H9 (cell line): Measurements from ENCODE around the gene SMAD3. TPM values are rescaled to one million over a fixed set of nuclear protein-coding genes. Genes with fewer than 3 reads are reported as not detected.
"Not testable (repeated sequence)": the region's sequence is repeated elsewhere in the genome, so short reads cannot be mapped to it uniquely, and the experiment has no call there.

Experiments
- DNase-seq: peaks from one replicate; pipeline ENCODE4 v3.0.0-alpha.2; 2017
- H2AFZ ChIP-seq: one replicate; pipeline ENCODE4 v1.6.1; 2013; ENCODE audit warnings: mild to moderate bottlenecking, low read length, control low read depth, moderate library complexity
- H2AK5ac ChIP-seq: 2 replicates; pipeline ENCODE4 v1.6.1; 2013; ENCODE audit warnings: low read length, control low read depth, mixed read lengths; ENCODE audit not compliant: insufficient read length
- H2BK120ac ChIP-seq: one replicate; pipeline ENCODE4 v1.6.1; 2013; ENCODE audit warnings: low read depth, mild to moderate bottlenecking, low read length, control low read depth, inconsistent platforms; ENCODE audit not compliant: poor library complexity, severe bottlenecking
- H2BK12ac ChIP-seq: 2 replicates; pipeline ENCODE4 v1.6.1; 2013; ENCODE audit warnings: low read length, control low read depth, mixed read lengths, low read depth; ENCODE audit not compliant: insufficient read length
- H2BK15ac ChIP-seq: 2 replicates; pipeline ENCODE4 v1.6.1; 2013; ENCODE audit warnings: low read depth, low read length, control low read depth
- H2BK20ac ChIP-seq: one replicate; pipeline ENCODE4 v1.6.1; 2013; ENCODE audit warnings: low read depth, mild to moderate bottlenecking, low read length, control low read depth, inconsistent platforms; ENCODE audit not compliant: poor library complexity, severe bottlenecking
- H2BK5ac ChIP-seq: 2 replicates; pipeline ENCODE4 v1.6.1; 2013; ENCODE audit warnings: low read length, control low read depth, mixed read lengths; ENCODE audit not compliant: insufficient read length
- H3K14ac ChIP-seq: 2 replicates; pipeline ENCODE4 v1.6.1; 2013; ENCODE audit warnings: low read length, control low read depth; ENCODE audit not compliant: insufficient read depth
- H3K18ac ChIP-seq: 2 replicates; pipeline ENCODE4 v1.6.1; 2013; ENCODE audit warnings: low read depth, mild to moderate bottlenecking, mixed read lengths, low read length, control low read depth; ENCODE audit not compliant: insufficient read length
- H3K23ac ChIP-seq: 2 replicates; pipeline ENCODE4 v1.6.1; 2013; ENCODE audit warnings: low read length, control low read depth, mixed read lengths, low read depth; ENCODE audit not compliant: insufficient read length
- H3K23me2 ChIP-seq: 2 replicates; pipeline ENCODE4 v1.6.1; 2013; ENCODE audit warnings: low read depth, mild to moderate bottlenecking, mixed read lengths, low read length, control low read depth; ENCODE audit not compliant: insufficient read length, poor library complexity, severe bottlenecking
- H3K27ac ChIP-seq: 2 replicates; pipeline ENCODE4 v1.5.1; 2013; ENCODE audit warnings: low read length, control low read depth, mixed read lengths, low read depth; ENCODE audit not compliant: insufficient read length
- H3K27me3 ChIP-seq: 2 replicates; pipeline ENCODE4 v1.6.1; 2013; ENCODE audit warnings: low read length, control low read depth, inconsistent platforms; ENCODE audit not compliant: insufficient read depth
- H3K4ac ChIP-seq: 2 replicates; pipeline ENCODE4 v1.6.1; 2013; ENCODE audit warnings: low read depth, mild to moderate bottlenecking, control low read depth, inconsistent platforms, low read length, moderate library complexity
- H3K4me1 ChIP-seq: 2 replicates; pipeline ENCODE4 v1.6.1; 2013; ENCODE audit warnings: low read length, control low read depth, inconsistent platforms; ENCODE audit not compliant: insufficient read depth
- H3K4me2 ChIP-seq: 2 replicates; pipeline ENCODE4 v1.6.1; 2013; ENCODE audit warnings: low read length, control low read depth, mixed read lengths; ENCODE audit not compliant: insufficient read length, insufficient read depth
- H3K56ac ChIP-seq: 2 replicates; pipeline ENCODE4 v1.6.1; 2013; ENCODE audit warnings: low read depth, mild to moderate bottlenecking, mixed read lengths, low read length, control low read depth; ENCODE audit not compliant: insufficient read length
- H3K79me1 ChIP-seq: 2 replicates; pipeline ENCODE4 v1.6.1; 2013; ENCODE audit warnings: low read depth, mild to moderate bottlenecking, moderate library complexity, low read length, control low read depth, inconsistent platforms; ENCODE audit not compliant: insufficient read depth, poor library complexity, severe bottlenecking
- H3K79me2 ChIP-seq: 2 replicates; pipeline ENCODE4 v1.6.1; 2013; ENCODE audit warnings: low read length, control low read depth, inconsistent platforms; ENCODE audit not compliant: insufficient read depth
- H3K9ac ChIP-seq: 2 replicates; pipeline ENCODE4 v1.6.1; 2013; ENCODE audit warnings: low read length, control low read depth, mixed read lengths; ENCODE audit not compliant: insufficient read length; ENCODE audit errors: extremely low read depth
- H3K9me3 ChIP-seq: one replicate; pipeline ENCODE4 v1.6.1; 2013; ENCODE audit warnings: low read depth, low read length, inconsistent platforms; ENCODE audit not compliant: control insufficient read depth
- H3T11ph ChIP-seq: one replicate; pipeline ENCODE4 v1.6.1; 2013; ENCODE audit warnings: mild to moderate bottlenecking, low read length, control low read depth, inconsistent platforms
- H4K20me1 ChIP-seq: one replicate; pipeline ENCODE4 v1.6.1; 2013; ENCODE audit not compliant: control insufficient read depth, insufficient read length, insufficient read depth
- H4K5ac ChIP-seq: 2 replicates; pipeline ENCODE4 v1.6.1; 2013; ENCODE audit warnings: low read depth, mild to moderate bottlenecking, mixed read lengths, low read length, control low read depth; ENCODE audit not compliant: insufficient read length
- H4K8ac ChIP-seq: replicated peaks from 2 replicates; pipeline ENCODE4 v1.6.1; 2013; ENCODE audit warnings: low read length, control low read depth, mixed read lengths, low read depth; ENCODE audit not compliant: insufficient read length
- H4K91ac ChIP-seq: 2 replicates; pipeline ENCODE4 v1.6.1; 2013; ENCODE audit warnings: low read depth, mild to moderate bottlenecking, moderate library complexity, mixed read lengths, low read length, control low read depth; ENCODE audit not compliant: insufficient read length
- H3K27ac Mint-ChIP-seq, 3 experiments: 2 replicates in 2 of 3; 3 replicates in 1 of 3; pipeline ENCODE4 v1.8.0; 2020 to 2021; ENCODE audit warnings: mixed read lengths in 3 of 3, mild to moderate bottlenecking in 1 of 3, moderate library complexity in 1 of 3
- H3K27me3 Mint-ChIP-seq: 2 replicates; pipeline ENCODE4 v1.8.0; 2021; ENCODE audit warnings: low read depth, mild to moderate bottlenecking, moderate library complexity, mixed read lengths
- H3K36me3 Mint-ChIP-seq, 3 experiments: 2 replicates in 2 of 3; 3 replicates in 1 of 3; pipeline ENCODE4 v1.8.0; 2020 to 2021; ENCODE audit warnings: low read depth in 3 of 3, mixed read lengths in 3 of 3; ENCODE audit not compliant: insufficient read depth in 1 of 3
- H3K4me1 Mint-ChIP-seq, 2 experiments: 2 replicates each; pipeline ENCODE4 v1.8.0; 2020; ENCODE audit warnings: mixed read lengths in 2 of 2
- H3K4me3 Mint-ChIP-seq, 2 experiments: 2 replicates in 1 of 2; 3 replicates in 1 of 2; pipeline ENCODE4 v1.8.0; 2020 to 2021; ENCODE audit warnings: mild to moderate bottlenecking in 2 of 2, mixed read lengths in 2 of 2, moderate library complexity in 1 of 2
- H3K9me3 Mint-ChIP-seq, 2 experiments: 2 replicates in 1 of 2; 3 replicates in 1 of 2; pipeline ENCODE4 v1.8.0; 2020; ENCODE audit warnings: mild to moderate bottlenecking in 2 of 2, mixed read lengths in 2 of 2, moderate library complexity in 1 of 2
- WGBS: extraction: QIAGEN DNeasy Blood & Tissue Kit; methylation state at CpG from one replicate; pipeline ENCODE4 v1.1.7; 2013; ENCODE audit warnings: missing lambda C conversion rate, low lambda C conversion rate, mixed read lengths; ENCODE audit not compliant: insufficient read length; ENCODE audit errors: extremely low coverage; 5-methylcytosine and 5-hydroxymethylcytosine counted together
- total RNA-seq: library from RNA; stranded (reverse); gene quantifications from 2 replicates; pipeline ENCODE4 v1.2.1, GENCODE V29; 2021
- TF ChIP-seq, protein P1 (sequence below): fragments of 200-600 bp; sonication (generic); conservative IDR thresholded peaks from 3 replicates; pipeline ENCODE4 v1.8.0; 2021; ENCODE audit warnings: antibody characterized with exemption, mild to moderate bottlenecking

The SMAD3 gene
- total RNA-seq, 1 experiment from 2014 or later = 26.7 TPM

DNA sequence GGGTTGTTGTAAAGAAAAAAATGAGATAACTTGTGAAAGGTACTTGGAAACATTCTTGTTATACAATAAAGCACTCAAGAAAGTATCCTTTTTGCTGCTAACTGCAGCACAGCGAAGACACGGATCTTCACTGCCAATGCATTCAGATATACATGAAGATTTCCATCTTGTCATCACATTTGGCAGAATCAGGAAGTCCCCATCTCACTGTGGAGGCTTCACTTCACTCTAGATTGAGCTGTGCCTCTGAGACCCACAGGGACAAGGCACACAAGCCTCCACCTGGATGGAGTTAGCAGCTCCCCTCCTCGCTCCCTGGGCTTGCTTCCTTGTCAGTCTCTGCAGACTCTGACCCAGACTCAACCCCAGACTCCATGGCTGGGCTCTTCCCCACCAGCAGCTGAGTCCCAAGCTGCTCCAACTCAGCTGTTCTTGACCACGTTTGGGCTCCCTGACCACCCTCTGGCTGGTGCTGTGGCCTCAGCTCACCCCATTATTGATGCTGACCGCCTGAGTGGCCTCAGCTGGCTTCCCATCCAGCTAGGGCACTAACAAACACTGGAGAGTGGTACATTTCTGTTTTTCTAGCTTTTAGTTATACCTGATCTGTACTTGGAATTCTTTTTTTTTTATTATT lies 45.4 kb upstream of the SMAD3 start:
- no peak overlapping the region for H3K27ac Mint-ChIP-seq
- no peak overlapping the region for H4K91ac ChIP-seq

DNA sequence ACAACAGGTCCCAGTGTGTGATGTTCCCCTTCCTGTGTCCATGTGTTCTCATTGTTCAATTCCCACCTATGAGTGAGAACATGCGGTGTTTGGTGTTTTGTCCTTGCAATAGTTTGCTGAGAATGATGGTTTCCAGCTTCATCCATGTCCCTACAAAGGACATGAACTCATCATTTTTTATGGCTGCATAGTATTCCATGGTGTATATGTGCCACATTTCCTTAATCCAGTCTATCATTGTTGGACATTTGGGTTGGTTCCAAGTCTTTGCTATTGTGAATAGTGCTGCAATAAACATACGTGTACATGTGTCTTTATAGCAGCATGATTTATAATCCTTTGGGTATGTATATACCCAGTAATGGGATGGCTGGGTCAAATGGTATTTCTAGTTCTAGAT lies 44.7 kb upstream of the SMAD3 start:
- H3K18ac ChIP-seq, H2BK20ac ChIP-seq, H4K8ac ChIP-seq, H3K23ac ChIP-seq, H3K4ac ChIP-seq, H4K91ac ChIP-seq, H3K27ac Mint-ChIP-seq, H4K20me1 ChIP-seq, H2BK120ac ChIP-seq, H3K27me3 Mint-ChIP-seq, H2BK12ac ChIP-seq, H2AK5ac ChIP-seq, H3K14ac ChIP-seq, H4K5ac ChIP-seq, H2BK5ac ChIP-seq, H3K79me2 ChIP-seq, H3K36me3 Mint-ChIP-seq, H2BK15ac ChIP-seq, H3K9me3 Mint-ChIP-seq, H3K27ac ChIP-seq, H3K27me3 ChIP-seq, H3K56ac ChIP-seq, DNase-seq, H3T11ph ChIP-seq, H3K4me2 ChIP-seq, H2AFZ ChIP-seq, H3K9me3 ChIP-seq, H3K79me1 ChIP-seq, H3K9ac ChIP-seq, H3K4me1 ChIP-seq, H3K4me3 Mint-ChIP-seq, H3K23me2 ChIP-seq: not testable (repeated sequence)
- peaks cover 26 to 37% of the 10 kb centered on the region in 2 experiments for H3K4me1 Mint-ChIP-seq
- WGBS = no CpG with 5 or more reads among the region's 2 CpGs

More for the DNA sequence above, 45.4 kb upstream of the SMAD3 start:
- Histone ChIP-seq H2BK120ac (no peak overlapping the region), H2AK5ac (no peak overlapping the region), H3K56ac (no peak overlapping the region), H3K27me3 (no peaks in the 10 kb centered on the region), H3K9me3 (no peaks in the 10 kb centered on the region), H3K23me2 (no peaks in the 10 kb centered on the region), H3K4me2 (no peak overlapping the region), H3K27ac (no peak overlapping the region), H3K4me1 (peaks cover 6% of the 10 kb centered on the region; the same call in 1 of the 2 replicates), H3K23ac (no peak overlapping the region), H4K8ac (no peak overlapping the region), H2AFZ (no peak overlapping the region), H3K18ac (peak overlapping the region; percentile 25), H3K79me2 (no peaks in the 10 kb centered on the region), H2BK20ac (no peak overlapping the region), H2BK12ac (no peak overlapping the region), H3K4ac (no peak overlapping the region), H2BK15ac (no peak overlapping the region), H4K20me1 (no peaks in the 10 kb centered on the region), H3T11ph (no peak overlapping the region), H2BK5ac (no peak overlapping the region), H3K14ac (no peak overlapping the region), H3K79me1 (no peaks in the 10 kb centered on the region), H4K5ac (no peak overlapping the region), H3K9ac (no peak overlapping the region)
- H3K27me3 Mint-ChIP-seq = peaks cover 2% of the 10 kb centered on the region; the same call in 1 of the 2 replicates
- TF ChIP-seq, protein P1, sequence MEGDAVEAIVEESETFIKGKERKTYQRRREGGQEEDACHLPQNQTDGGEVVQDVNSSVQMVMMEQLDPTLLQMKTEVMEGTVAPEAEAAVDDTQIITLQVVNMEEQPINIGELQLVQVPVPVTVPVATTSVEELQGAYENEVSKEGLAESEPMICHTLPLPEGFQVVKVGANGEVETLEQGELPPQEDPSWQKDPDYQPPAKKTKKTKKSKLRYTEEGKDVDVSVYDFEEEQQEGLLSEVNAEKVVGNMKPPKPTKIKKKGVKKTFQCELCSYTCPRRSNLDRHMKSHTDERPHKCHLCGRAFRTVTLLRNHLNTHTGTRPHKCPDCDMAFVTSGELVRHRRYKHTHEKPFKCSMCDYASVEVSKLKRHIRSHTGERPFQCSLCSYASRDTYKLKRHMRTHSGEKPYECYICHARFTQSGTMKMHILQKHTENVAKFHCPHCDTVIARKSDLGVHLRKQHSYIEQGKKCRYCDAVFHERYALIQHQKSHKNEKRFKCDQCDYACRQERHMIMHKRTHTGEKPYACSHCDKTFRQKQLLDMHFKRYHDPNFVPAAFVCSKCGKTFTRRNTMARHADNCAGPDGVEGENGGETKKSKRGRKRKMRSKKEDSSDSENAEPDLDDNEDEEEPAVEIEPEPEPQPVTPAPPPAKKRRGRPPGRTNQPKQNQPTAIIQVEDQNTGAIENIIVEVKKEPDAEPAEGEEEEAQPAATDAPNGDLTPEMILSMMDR = no peak
- WGBS = no CpG with 5 or more reads among the region's 5 CpGs
- no peaks in the 10 kb centered on the region for H3K36me3 Mint-ChIP-seq
- no peaks in the 10 kb centered on the region; a peak in 1 of 5 replicates for H3K9me3 Mint-ChIP-seq
- no peak for DNase-seq
- no peak overlapping the region for H3K4me3 Mint-ChIP-seq
- peaks cover 21 to 37% of the 10 kb centered on the region in 2 experiments for H3K4me1 Mint-ChIP-seq
